Measurements from ENCODE around the gene BACE1.

DNA sequence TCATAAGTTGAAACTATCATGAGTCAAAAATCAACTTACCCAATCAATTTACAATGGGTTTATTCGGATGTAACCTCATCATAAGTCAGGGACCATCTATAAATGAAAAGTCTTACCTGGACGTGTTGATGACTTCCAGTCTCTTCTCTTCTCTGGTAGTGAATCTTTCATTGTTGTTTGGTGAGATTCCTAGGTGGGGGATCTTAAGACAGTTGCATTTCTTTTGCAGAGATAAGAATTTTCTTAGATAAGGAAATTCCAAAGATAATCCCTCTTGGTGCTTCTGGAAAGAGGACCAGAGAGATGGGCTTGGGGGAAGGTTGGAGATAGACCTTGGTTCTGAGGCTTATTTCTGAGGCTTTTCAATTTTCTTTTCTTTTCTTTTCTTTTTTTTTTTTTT is 46.2 kb downstream of the BACE1 start:
- TF ChIP-seq, protein P1, sequence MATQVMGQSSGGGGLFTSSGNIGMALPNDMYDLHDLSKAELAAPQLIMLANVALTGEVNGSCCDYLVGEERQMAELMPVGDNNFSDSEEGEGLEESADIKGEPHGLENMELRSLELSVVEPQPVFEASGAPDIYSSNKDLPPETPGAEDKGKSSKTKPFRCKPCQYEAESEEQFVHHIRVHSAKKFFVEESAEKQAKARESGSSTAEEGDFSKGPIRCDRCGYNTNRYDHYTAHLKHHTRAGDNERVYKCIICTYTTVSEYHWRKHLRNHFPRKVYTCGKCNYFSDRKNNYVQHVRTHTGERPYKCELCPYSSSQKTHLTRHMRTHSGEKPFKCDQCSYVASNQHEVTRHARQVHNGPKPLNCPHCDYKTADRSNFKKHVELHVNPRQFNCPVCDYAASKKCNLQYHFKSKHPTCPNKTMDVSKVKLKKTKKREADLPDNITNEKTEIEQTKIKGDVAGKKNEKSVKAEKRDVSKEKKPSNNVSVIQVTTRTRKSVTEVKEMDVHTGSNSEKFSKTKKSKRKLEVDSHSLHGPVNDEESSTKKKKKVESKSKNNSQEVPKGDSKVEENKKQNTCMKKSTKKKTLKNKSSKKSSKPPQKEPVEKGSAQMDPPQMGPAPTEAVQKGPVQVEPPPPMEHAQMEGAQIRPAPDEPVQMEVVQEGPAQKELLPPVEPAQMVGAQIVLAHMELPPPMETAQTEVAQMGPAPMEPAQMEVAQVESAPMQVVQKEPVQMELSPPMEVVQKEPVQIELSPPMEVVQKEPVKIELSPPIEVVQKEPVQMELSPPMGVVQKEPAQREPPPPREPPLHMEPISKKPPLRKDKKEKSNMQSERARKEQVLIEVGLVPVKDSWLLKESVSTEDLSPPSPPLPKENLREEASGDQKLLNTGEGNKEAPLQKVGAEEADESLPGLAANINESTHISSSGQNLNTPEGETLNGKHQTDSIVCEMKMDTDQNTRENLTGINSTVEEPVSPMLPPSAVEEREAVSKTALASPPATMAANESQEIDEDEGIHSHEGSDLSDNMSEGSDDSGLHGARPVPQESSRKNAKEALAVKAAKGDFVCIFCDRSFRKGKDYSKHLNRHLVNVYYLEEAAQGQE (IDR thresholded peaks at IDR 0.05): no peak
- TF ChIP-seq, protein P2, sequence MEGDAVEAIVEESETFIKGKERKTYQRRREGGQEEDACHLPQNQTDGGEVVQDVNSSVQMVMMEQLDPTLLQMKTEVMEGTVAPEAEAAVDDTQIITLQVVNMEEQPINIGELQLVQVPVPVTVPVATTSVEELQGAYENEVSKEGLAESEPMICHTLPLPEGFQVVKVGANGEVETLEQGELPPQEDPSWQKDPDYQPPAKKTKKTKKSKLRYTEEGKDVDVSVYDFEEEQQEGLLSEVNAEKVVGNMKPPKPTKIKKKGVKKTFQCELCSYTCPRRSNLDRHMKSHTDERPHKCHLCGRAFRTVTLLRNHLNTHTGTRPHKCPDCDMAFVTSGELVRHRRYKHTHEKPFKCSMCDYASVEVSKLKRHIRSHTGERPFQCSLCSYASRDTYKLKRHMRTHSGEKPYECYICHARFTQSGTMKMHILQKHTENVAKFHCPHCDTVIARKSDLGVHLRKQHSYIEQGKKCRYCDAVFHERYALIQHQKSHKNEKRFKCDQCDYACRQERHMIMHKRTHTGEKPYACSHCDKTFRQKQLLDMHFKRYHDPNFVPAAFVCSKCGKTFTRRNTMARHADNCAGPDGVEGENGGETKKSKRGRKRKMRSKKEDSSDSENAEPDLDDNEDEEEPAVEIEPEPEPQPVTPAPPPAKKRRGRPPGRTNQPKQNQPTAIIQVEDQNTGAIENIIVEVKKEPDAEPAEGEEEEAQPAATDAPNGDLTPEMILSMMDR (IDR thresholded peaks at IDR 0.05; ENCODE audit: low read depth, low read length, missing input control): no peak
- TF ChIP-seq, protein P3, sequence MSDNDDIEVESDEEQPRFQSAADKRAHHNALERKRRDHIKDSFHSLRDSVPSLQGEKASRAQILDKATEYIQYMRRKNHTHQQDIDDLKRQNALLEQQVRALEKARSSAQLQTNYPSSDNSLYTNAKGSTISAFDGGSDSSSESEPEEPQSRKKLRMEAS (IDR thresholded peaks at IDR 0.05): no peak
- TF ChIP-seq YY1 (IDR thresholded peaks at IDR 0.05): no peak
- TF ChIP-seq JUND (IDR thresholded peaks at IDR 0.05): no peak
- no peak for TF ChIP-seq SP1 (IDR thresholded peaks at IDR 0.05)
- TF ChIP-seq, protein P4, sequence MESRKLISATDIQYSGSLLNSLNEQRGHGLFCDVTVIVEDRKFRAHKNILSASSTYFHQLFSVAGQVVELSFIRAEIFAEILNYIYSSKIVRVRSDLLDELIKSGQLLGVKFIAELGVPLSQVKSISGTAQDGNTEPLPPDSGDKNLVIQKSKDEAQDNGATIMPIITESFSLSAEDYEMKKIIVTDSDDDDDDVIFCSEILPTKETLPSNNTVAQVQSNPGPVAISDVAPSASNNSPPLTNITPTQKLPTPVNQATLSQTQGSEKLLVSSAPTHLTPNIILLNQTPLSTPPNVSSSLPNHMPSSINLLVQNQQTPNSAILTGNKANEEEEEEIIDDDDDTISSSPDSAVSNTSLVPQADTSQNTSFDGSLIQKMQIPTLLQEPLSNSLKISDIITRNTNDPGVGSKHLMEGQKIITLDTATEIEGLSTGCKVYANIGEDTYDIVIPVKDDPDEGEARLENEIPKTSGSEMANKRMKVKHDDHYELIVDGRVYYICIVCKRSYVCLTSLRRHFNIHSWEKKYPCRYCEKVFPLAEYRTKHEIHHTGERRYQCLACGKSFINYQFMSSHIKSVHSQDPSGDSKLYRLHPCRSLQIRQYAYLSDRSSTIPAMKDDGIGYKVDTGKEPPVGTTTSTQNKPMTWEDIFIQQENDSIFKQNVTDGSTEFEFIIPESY (IDR thresholded peaks at IDR 0.05): no peak
- no peak for TF ChIP-seq FOXA1 (IDR thresholded peaks at IDR 0.05)
- no peak for TF ChIP-seq TAF1 (conservative IDR thresholded peaks at IDR 0.05)
